Measurements from ENCODE around the gene DEDD.

DEDD gene

GRCh38 chr1:161072751-161073449 is 59.6 kb downstream of the DEDD start:
- no peak overlapping the region for H3K4me3 ChIP-seq (ENCODE audit: low read depth, low read length)
- no peak for DNase-seq (ENCODE audit: low read depth)
- TF ChIP-seq, protein P1, sequence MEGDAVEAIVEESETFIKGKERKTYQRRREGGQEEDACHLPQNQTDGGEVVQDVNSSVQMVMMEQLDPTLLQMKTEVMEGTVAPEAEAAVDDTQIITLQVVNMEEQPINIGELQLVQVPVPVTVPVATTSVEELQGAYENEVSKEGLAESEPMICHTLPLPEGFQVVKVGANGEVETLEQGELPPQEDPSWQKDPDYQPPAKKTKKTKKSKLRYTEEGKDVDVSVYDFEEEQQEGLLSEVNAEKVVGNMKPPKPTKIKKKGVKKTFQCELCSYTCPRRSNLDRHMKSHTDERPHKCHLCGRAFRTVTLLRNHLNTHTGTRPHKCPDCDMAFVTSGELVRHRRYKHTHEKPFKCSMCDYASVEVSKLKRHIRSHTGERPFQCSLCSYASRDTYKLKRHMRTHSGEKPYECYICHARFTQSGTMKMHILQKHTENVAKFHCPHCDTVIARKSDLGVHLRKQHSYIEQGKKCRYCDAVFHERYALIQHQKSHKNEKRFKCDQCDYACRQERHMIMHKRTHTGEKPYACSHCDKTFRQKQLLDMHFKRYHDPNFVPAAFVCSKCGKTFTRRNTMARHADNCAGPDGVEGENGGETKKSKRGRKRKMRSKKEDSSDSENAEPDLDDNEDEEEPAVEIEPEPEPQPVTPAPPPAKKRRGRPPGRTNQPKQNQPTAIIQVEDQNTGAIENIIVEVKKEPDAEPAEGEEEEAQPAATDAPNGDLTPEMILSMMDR (IDR thresholded peaks at IDR 0.05; ENCODE audit: low read depth, low read length), result no peak
- TF ChIP-seq POLR2A (IDR thresholded peaks at IDR 0.05; ENCODE audit: extremely low read depth, insufficient read length) (no peak), MAX (IDR thresholded peaks at IDR 0.05; ENCODE audit: low read depth, low read length) (no peak), MYC (IDR thresholded peaks at IDR 0.05; ENCODE audit: low read depth, low read length) (no peak)

DNA sequence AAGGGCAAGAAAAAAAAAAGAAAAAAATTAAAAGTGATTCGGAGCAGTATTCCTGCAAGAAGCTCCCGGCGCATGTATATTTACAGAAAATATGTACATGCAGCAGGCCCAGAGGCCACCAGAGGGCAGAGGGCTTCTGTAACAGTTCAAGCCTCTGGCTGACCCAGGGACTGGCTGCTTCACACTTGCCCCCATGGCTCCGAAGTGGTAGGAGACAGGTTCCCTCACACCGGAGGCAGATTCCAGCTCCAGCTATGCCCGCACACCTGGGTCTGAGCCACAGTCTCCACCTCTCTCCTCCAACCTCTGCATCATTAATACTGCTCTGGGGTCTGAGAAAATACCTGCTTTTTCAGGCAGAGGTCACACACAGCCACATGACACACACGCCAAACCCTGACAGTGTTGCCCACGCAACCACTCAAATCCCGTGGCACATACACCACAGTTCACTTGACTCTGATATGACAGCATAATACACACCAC is 60.5 kb downstream of the DEDD start:
- no peak for TF ChIP-seq POLR2A (IDR thresholded peaks at IDR 0.05; ENCODE audit: extremely low read depth, insufficient read length)
- TF ChIP-seq, protein P1 (IDR thresholded peaks at IDR 0.05; ENCODE audit: low read depth, low read length), result peak; percentile 67
- no peak overlapping the region for H3K4me3 ChIP-seq (ENCODE audit: low read depth, low read length)
- DNase-seq (ENCODE audit: low read depth), result peak; percentile 73

Data from NB4 (cell line).